ENCODE measurements around the gene GPLD1. TPM values are rescaled to one million over a fixed set of nuclear protein-coding genes. Genes with fewer than 3 reads are reported as not detected.

The GPLD1 gene
- total RNA-seq, 1 experiment from 2014 or later, result 10.1 TPM

DNA sequence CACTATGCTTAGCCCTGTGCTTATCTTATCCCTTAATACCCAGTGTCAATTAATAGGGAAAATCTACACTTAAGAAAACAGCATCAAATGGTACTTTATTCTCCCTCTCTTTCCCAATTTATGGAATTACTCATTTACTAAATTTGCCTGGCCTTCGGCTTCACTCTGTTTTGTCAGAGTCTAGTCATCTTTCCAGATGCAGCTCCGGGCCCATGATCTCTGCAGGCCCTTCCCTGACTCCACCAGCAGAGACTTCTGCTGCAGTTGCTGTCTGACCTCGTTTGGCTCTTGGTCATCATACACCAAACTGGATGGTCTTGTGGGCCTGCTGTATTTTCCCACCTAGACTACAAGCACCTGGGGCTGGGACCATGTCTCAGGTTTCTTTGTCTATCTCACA lies 59.3 kb downstream of the GPLD1 start:
- POLR2A ChIA-PET, result interaction anchor here (0.7 kb wide), 1 partner anchor 28 kb away, joined by 3 read pairs; the partner anchor contains the start of gene MRS2
- Mint-ChIP-seq H3K9me3 (ENCODE audit: unreplicated experiment) (no peaks in the 10 kb centered on the region), H3K4me1 (ENCODE audit: low read depth, unreplicated experiment) (peaks cover 16% of the 10 kb centered on the region), H3K36me3 (ENCODE audit: insufficient read depth, unreplicated experiment) (peaks cover 10% of the 10 kb centered on the region), H3K27ac (ENCODE audit: unreplicated experiment) (no peak overlapping the region), H3K4me3 (ENCODE audit: unreplicated experiment) (no peak overlapping the region), H3K27me3 (ENCODE audit: insufficient read depth, unreplicated experiment) (no peaks in the 10 kb centered on the region)
- Histone ChIP-seq H3K27me3 (replicated peaks; ENCODE audit: control insufficient read depth, insufficient read depth, low read length) (no peaks in the 10 kb centered on the region), H3K4me3 (ENCODE audit: low read depth, low read length) (no peak overlapping the region), H3K9me3 (no peaks in the 10 kb centered on the region; the same call in 1 of the 2 replicates), H3K4me1 (no peaks in the 10 kb centered on the region), H3K36me3 (ENCODE audit: control insufficient read depth, insufficient read depth, low read length) (no peaks in the 10 kb centered on the region; the same call in 1 of the 2 replicates)
- CTCF ChIA-PET, result interaction anchor here (1.0 kb wide), 1 partner anchor 91 kb away, joined by 4 read pairs; no protein-coding TSS in a partner anchor
- TF ChIP-seq, protein P1, sequence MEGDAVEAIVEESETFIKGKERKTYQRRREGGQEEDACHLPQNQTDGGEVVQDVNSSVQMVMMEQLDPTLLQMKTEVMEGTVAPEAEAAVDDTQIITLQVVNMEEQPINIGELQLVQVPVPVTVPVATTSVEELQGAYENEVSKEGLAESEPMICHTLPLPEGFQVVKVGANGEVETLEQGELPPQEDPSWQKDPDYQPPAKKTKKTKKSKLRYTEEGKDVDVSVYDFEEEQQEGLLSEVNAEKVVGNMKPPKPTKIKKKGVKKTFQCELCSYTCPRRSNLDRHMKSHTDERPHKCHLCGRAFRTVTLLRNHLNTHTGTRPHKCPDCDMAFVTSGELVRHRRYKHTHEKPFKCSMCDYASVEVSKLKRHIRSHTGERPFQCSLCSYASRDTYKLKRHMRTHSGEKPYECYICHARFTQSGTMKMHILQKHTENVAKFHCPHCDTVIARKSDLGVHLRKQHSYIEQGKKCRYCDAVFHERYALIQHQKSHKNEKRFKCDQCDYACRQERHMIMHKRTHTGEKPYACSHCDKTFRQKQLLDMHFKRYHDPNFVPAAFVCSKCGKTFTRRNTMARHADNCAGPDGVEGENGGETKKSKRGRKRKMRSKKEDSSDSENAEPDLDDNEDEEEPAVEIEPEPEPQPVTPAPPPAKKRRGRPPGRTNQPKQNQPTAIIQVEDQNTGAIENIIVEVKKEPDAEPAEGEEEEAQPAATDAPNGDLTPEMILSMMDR (IDR thresholded peaks at IDR 0.05; ENCODE audit: insufficient read depth in 1 of 2, low read depth in 1 of 2, low read length in 1 of 2, severe bottlenecking in 1 of 2, unreplicated experiment in 1 of 2), result no peak
- BruUV-seq (replicated peaks), result no TSS peak
- no peak for DNase-seq
- intact Hi-C loops (cut with micrococcal nuclease; ENCODE audit: unreplicated experiment), result loop anchor here (5.0 kb wide), 3 partner anchors 62 to 267 kb away; partner anchors contain the start of gene ALDH5A1

- H3K36me3 ChIP-seq (ENCODE audit: control insufficient read depth, insufficient read depth, low read length), result no peaks in the 10 kb centered on the region; the same call in 1 of the 2 replicates
- TF ChIP-seq, protein P1 (IDR thresholded peaks at IDR 0.05; ENCODE audit: insufficient read depth in 1 of 2, low read depth in 1 of 2, low read length in 1 of 2, severe bottlenecking in 1 of 2, unreplicated experiment in 1 of 2), result no peak
- no peak overlapping the region for H3K4me3 Mint-ChIP-seq (ENCODE audit: unreplicated experiment)
- H3K4me3 ChIP-seq (ENCODE audit: low read depth, low read length), result no peak overlapping the region
- peaks cover 20% of the 10 kb centered on the region for H3K36me3 Mint-ChIP-seq (ENCODE audit: insufficient read depth, unreplicated experiment)
- no peak overlapping the region for H3K27ac Mint-ChIP-seq (ENCODE audit: unreplicated experiment)
- no peak for DNase-seq
- no peaks in the 10 kb centered on the region for H3K27me3 Mint-ChIP-seq (ENCODE audit: insufficient read depth, unreplicated experiment)
- CTCF ChIA-PET, result no interaction called here
- intact Hi-C loops (cut with micrococcal nuclease; ENCODE audit: unreplicated experiment), result no loop called here
- H3K9me3 Mint-ChIP-seq (ENCODE audit: unreplicated experiment), result no peaks in the 10 kb centered on the region
- POLR2A ChIA-PET, result interaction anchor here (0.7 kb wide), 1 partner anchor 27 kb away, joined by 3 read pairs; the partner anchor contains the start of gene MRS2
- H3K9me3 ChIP-seq, result no peaks in the 10 kb centered on the region; the same call in 1 of the 2 replicates
- no TSS peak for BruUV-seq (replicated peaks)
- H3K4me1 ChIP-seq, result no peaks in the 10 kb centered on the region
- peaks cover 16% of the 10 kb centered on the region for H3K4me1 Mint-ChIP-seq (ENCODE audit: low read depth, unreplicated experiment)
- H3K27me3 ChIP-seq (replicated peaks; ENCODE audit: control insufficient read depth, insufficient read depth, low read length), result no peaks in the 10 kb centered on the region
Observed at GRCh38 chr6:24429146-24429545, 60.2 kb downstream of the GPLD1 start.

- Mint-ChIP-seq H3K36me3 (ENCODE audit: insufficient read depth, unreplicated experiment) (peaks cover 22% of the 10 kb centered on the region), H3K9me3 (ENCODE audit: unreplicated experiment) (no peaks in the 10 kb centered on the region), H3K4me1 (ENCODE audit: low read depth, unreplicated experiment) (peaks cover 16% of the 10 kb centered on the region), H3K27ac (ENCODE audit: unreplicated experiment) (no peak overlapping the region), H3K4me3 (ENCODE audit: unreplicated experiment) (no peak overlapping the region), H3K27me3 (ENCODE audit: insufficient read depth, unreplicated experiment) (no peaks in the 10 kb centered on the region)
- no peak for DNase-seq
- BruUV-seq (replicated peaks), result no TSS peak
- ChIA-PET POLR2A (no interaction called here), CTCF (no interaction called here)
- no peaks in the 10 kb centered on the region; the same call in 1 of the 2 replicates for H3K36me3 ChIP-seq (ENCODE audit: control insufficient read depth, insufficient read depth, low read length)
- H3K4me1 ChIP-seq, result no peaks in the 10 kb centered on the region
- H3K27me3 ChIP-seq (replicated peaks; ENCODE audit: control insufficient read depth, insufficient read depth, low read length), result no peaks in the 10 kb centered on the region
- no peaks in the 10 kb centered on the region; the same call in 1 of the 2 replicates for H3K9me3 ChIP-seq
- intact Hi-C loops (cut with micrococcal nuclease; ENCODE audit: unreplicated experiment), result no loop called here
- no peak overlapping the region for H3K4me3 ChIP-seq (ENCODE audit: low read depth, low read length)
- TF ChIP-seq, protein P1 (IDR thresholded peaks at IDR 0.05; ENCODE audit: insufficient read depth in 1 of 2, low read depth in 1 of 2, low read length in 1 of 2, severe bottlenecking in 1 of 2, unreplicated experiment in 1 of 2), result no peak
Observed at GRCh38 chr6:24428615-24429014, 60.8 kb downstream of the GPLD1 start.
